Measurements from ENCODE around the gene TCF4. TPM values are rescaled to one million over a fixed set of nuclear protein-coding genes. Genes with fewer than 3 reads are reported as not detected.

Gene TCF4
- total RNA-seq, 1 experiment from 2014 or later, result 0.42 TPM

DNA sequence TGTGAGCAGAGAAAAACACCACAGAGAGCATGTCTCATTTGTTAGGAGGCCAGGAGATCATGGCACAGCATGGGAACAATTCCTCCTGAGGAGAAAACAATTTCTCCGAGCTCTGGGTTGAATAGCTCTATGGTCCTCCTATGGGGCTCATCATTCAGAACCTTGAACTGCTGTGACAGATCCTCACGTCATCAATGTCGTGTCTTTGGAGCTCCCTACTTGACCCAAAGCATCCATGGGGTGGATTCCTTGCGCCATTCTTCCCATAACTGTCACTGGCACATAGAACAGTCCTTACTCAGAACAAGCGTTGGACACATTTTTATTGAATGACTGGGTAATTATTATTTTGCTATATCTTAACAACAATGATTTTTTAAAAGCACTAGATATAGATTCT, 15.8 kb upstream of the TCF4 start:
- POLR2A ChIA-PET, result no interaction called here
- Histone ChIP-seq H4K20me1 (ENCODE audit: insufficient read depth) (no peaks in the 10 kb centered on the region), H3K79me2 (ENCODE audit: insufficient read depth, low read length) (no peaks in the 10 kb centered on the region), H3K9ac (ENCODE audit: low read length) (no peak overlapping the region), H3K27me3 (ENCODE audit: insufficient read depth, low read length) (no peaks in the 10 kb centered on the region), H3K9me2 (ENCODE audit: insufficient read depth) (no peaks in the 10 kb centered on the region), H3K4me3 (replicated peaks in 1 of 2; ENCODE audit: low read depth in 1 of 2, low read length in 2 of 2) (no peak overlapping the region), H3K9me3 (ENCODE audit: control insufficient read depth in 1 of 2, insufficient read depth in 1 of 2, low read depth in 1 of 2, low read length in 2 of 2) (peaks cover 7 to 16% of the 10 kb centered on the region in 2 experiments; a peak in 2 of 4 replicates), H2AFZ (ENCODE audit: low read depth, low read length, poor library complexity, severe bottlenecking) (no peak overlapping the region), H3K4me2 (ENCODE audit: low read length) (no peak overlapping the region), H3K27ac (ENCODE audit: low read depth, low read length) (no peak overlapping the region), H3K36me3 (ENCODE audit: control insufficient read depth in 1 of 2, insufficient read depth in 2 of 2, low read length in 2 of 2) (no peaks in the 10 kb centered on the region), H3K4me1 (ENCODE audit: control insufficient read depth in 1 of 2, insufficient read depth in 2 of 2, low read length in 2 of 2) (no peaks in the 10 kb centered on the region)
- ATAC-seq (no peak), DNase-seq (ENCODE audit: low read depth, low spot score) (no peak)
- RAD21 ChIA-PET (ENCODE audit: low non-redundant PET in 1 of 2, low total read pairs in 2 of 2, uncharacterized antibody in 2 of 2, unreplicated experiment in 2 of 2), result no interaction called here
- intact Hi-C loops (cut with micrococcal nuclease), result no loop called here
- BruUV-seq (replicated peaks), result no TSS peak
- TF ChIP-seq SP1 (IDR thresholded peaks at IDR 0.05; ENCODE audit: low read depth) (no peak), POLR2A (IDR thresholded peaks at IDR 0.05; ENCODE audit: borderline replicate concordance, extremely low read depth, insufficient read depth, insufficient read length) (no peak), ELF1 (IDR thresholded peaks at IDR 0.05; ENCODE audit: borderline replicate concordance, low read depth) (no peak), SRF (IDR thresholded peaks at IDR 0.05; ENCODE audit: low read depth) (no peak), POLR2AphosphoS5 (IDR thresholded peaks at IDR 0.05; ENCODE audit: low read depth, low read length) (no peak), EZH2phosphoT487 (IDR thresholded peaks at IDR 0.05; ENCODE audit: borderline replicate concordance) (no peak), ZNF274 (IDR thresholded peaks at IDR 0.05; ENCODE audit: low read depth, low read length) (no peak)
- TF ChIP-seq, protein P1, sequence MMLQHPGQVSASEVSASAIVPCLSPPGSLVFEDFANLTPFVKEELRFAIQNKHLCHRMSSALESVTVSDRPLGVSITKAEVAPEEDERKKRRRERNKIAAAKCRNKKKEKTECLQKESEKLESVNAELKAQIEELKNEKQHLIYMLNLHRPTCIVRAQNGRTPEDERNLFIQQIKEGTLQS (IDR thresholded peaks at IDR 0.05), result no peak
- CTCF ChIA-PET, result no interaction called here

DNA sequence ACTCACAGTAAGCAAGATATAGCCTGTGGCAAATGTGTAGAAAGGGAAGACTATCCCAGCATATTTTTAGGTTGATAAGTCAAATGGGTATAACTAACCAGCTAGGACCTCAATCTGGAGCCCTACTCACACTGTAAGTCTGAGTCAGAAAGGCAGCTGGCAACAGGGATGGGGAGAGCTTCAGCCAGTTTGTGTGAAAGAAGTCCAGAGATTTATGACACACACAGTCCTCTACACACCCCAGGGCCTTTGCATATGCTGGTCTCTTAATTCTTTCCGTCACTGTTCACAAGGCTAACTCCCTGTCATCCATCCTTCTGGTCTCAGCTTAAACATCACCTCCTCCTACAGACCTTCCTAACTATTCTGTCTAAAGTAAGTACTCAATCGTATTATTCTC, 5.9 kb upstream of the TCF4 start:
- H3K36me3 ChIP-seq (ENCODE audit: control insufficient read depth in 1 of 2, insufficient read depth in 2 of 2, low read length in 2 of 2), result no peaks in the 10 kb centered on the region
- no peak overlapping the region for H3K27ac ChIP-seq (ENCODE audit: low read depth, low read length)
- RAD21 ChIA-PET (ENCODE audit: low non-redundant PET in 1 of 2, low total read pairs in 2 of 2, uncharacterized antibody in 2 of 2, unreplicated experiment in 2 of 2), result no interaction called here
- H3K4me1 ChIP-seq (ENCODE audit: control insufficient read depth in 1 of 2, insufficient read depth in 2 of 2, low read length in 2 of 2), result no peaks in the 10 kb centered on the region
- DNase-seq (ENCODE audit: low read depth, low spot score), result no peak
- POLR2A ChIA-PET, result no interaction called here
- H3K79me2 ChIP-seq (ENCODE audit: insufficient read depth, low read length), result no peaks in the 10 kb centered on the region
- no TSS peak for BruUV-seq (replicated peaks)
- no peak overlapping the region for H2AFZ ChIP-seq (ENCODE audit: low read depth, low read length, poor library complexity, severe bottlenecking)
- intact Hi-C loops (cut with micrococcal nuclease), result no loop called here
- no peaks in the 10 kb centered on the region for H3K9me2 ChIP-seq (ENCODE audit: insufficient read depth)
- H4K20me1 ChIP-seq (ENCODE audit: insufficient read depth), result no peaks in the 10 kb centered on the region
- H3K9ac ChIP-seq (ENCODE audit: low read length), result no peak overlapping the region
- H3K4me2 ChIP-seq (ENCODE audit: low read length), result no peak overlapping the region
- peaks cover 12 to 18% of the 10 kb centered on the region in 2 experiments; a peak in 2 of 4 replicates for H3K9me3 ChIP-seq (ENCODE audit: control insufficient read depth in 1 of 2, insufficient read depth in 1 of 2, low read depth in 1 of 2, low read length in 2 of 2)
- no peaks in the 10 kb centered on the region for H3K27me3 ChIP-seq (ENCODE audit: insufficient read depth, low read length)
- no peak for ATAC-seq
- CTCF ChIA-PET, result no interaction called here
- no peak overlapping the region for H3K4me3 ChIP-seq (replicated peaks in 1 of 2; ENCODE audit: low read depth in 1 of 2, low read length in 2 of 2)
- TF ChIP-seq SP1 (IDR thresholded peaks at IDR 0.05; ENCODE audit: low read depth), result no peak
- TF ChIP-seq, protein P1 (IDR thresholded peaks at IDR 0.05), result no peak
- TF ChIP-seq YY1 (IDR thresholded peaks at IDR 0.05; ENCODE audit: extremely low read depth, insufficient replicate concordance, low read depth, low read length), result no peak
- TF ChIP-seq CBX3 (IDR thresholded peaks at IDR 0.05; ENCODE audit: low read depth), result no peak
- TF ChIP-seq ELF1 (IDR thresholded peaks at IDR 0.05; ENCODE audit: borderline replicate concordance, low read depth), result no peak
- TF ChIP-seq RAD21 (IDR thresholded peaks at IDR 0.05; ENCODE audit: low read depth), result no peak
- TF ChIP-seq, protein P2, sequence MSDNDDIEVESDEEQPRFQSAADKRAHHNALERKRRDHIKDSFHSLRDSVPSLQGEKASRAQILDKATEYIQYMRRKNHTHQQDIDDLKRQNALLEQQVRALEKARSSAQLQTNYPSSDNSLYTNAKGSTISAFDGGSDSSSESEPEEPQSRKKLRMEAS (IDR thresholded peaks at IDR 0.05), result no peak
- TF ChIP-seq, protein P3, sequence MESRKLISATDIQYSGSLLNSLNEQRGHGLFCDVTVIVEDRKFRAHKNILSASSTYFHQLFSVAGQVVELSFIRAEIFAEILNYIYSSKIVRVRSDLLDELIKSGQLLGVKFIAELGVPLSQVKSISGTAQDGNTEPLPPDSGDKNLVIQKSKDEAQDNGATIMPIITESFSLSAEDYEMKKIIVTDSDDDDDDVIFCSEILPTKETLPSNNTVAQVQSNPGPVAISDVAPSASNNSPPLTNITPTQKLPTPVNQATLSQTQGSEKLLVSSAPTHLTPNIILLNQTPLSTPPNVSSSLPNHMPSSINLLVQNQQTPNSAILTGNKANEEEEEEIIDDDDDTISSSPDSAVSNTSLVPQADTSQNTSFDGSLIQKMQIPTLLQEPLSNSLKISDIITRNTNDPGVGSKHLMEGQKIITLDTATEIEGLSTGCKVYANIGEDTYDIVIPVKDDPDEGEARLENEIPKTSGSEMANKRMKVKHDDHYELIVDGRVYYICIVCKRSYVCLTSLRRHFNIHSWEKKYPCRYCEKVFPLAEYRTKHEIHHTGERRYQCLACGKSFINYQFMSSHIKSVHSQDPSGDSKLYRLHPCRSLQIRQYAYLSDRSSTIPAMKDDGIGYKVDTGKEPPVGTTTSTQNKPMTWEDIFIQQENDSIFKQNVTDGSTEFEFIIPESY (IDR thresholded peaks at IDR 0.05; ENCODE audit: extremely low read depth, insufficient replicate concordance, low read length), result no peak
- TF ChIP-seq POLR2A (IDR thresholded peaks at IDR 0.05; ENCODE audit: borderline replicate concordance, extremely low read depth, insufficient read depth, insufficient read length), result no peak
- TF ChIP-seq TCF7L2 (IDR thresholded peaks at IDR 0.05; ENCODE audit: borderline replicate concordance, extremely low read depth, insufficient read depth, insufficient read length), result no peak
- no peak for TF ChIP-seq JUND (IDR thresholded peaks at IDR 0.05)
- TF ChIP-seq SIN3A (IDR thresholded peaks at IDR 0.05; ENCODE audit: low read depth), result no peak
- TF ChIP-seq EZH2phosphoT487 (IDR thresholded peaks at IDR 0.05; ENCODE audit: borderline replicate concordance), result no peak
- TF ChIP-seq ZNF274 (IDR thresholded peaks at IDR 0.05; ENCODE audit: low read depth, low read length), result no peak
- no peak for TF ChIP-seq CEBPB (IDR thresholded peaks at IDR 0.05; ENCODE audit: low read depth)
